ENCODE measurements around the gene USP13.

Gene USP13

GRCh38 chr3:179788996-179789395 lies 136.2 kb downstream of the USP13 start:
- ATAC-seq (ENCODE audit: low read depth) (no peak), DNase-seq (ENCODE audit: low spot score) (no peak)
- Histone ChIP-seq H3K4me3 (ENCODE audit: severe bottlenecking) (no peak overlapping the region), H3K27ac (ENCODE audit: poor library complexity, severe bottlenecking) (no peak overlapping the region), H3K9me3 (ENCODE audit: severe bottlenecking) (no peaks in the 10 kb centered on the region), H3K4me1 (ENCODE audit: insufficient read depth, poor library complexity, severe bottlenecking) (no peaks in the 10 kb centered on the region), H3K36me3 (ENCODE audit: low read depth) (no peaks in the 10 kb centered on the region), H3K27me3 (ENCODE audit: insufficient read depth, poor library complexity, severe bottlenecking) (no peaks in the 10 kb centered on the region)
- no peak for TF ChIP-seq CTCF (IDR thresholded peaks at IDR 0.05; ENCODE audit: poor library complexity, severe bottlenecking)

- Histone ChIP-seq H3K27ac (ENCODE audit: poor library complexity, severe bottlenecking) (no peak overlapping the region), H3K27me3 (ENCODE audit: insufficient read depth, poor library complexity, severe bottlenecking) (no peaks in the 10 kb centered on the region), H3K4me3 (ENCODE audit: severe bottlenecking) (no peak overlapping the region), H3K36me3 (ENCODE audit: low read depth) (no peaks in the 10 kb centered on the region), H3K4me1 (ENCODE audit: insufficient read depth, poor library complexity, severe bottlenecking) (no peaks in the 10 kb centered on the region), H3K9me3 (ENCODE audit: severe bottlenecking) (no peaks in the 10 kb centered on the region)
- ATAC-seq (ENCODE audit: low read depth) (no peak), DNase-seq (ENCODE audit: low spot score) (no peak)
- TF ChIP-seq CTCF (IDR thresholded peaks at IDR 0.05; ENCODE audit: poor library complexity, severe bottlenecking): no peak
Measured at GRCh38 chr3:179791793-179792192, 139.0 kb downstream of the USP13 start.

- no peaks in the 10 kb centered on the region for H3K9me3 ChIP-seq (ENCODE audit: severe bottlenecking)
- TF ChIP-seq CTCF (IDR thresholded peaks at IDR 0.05; ENCODE audit: poor library complexity, severe bottlenecking): no peak
- no peak for ATAC-seq (ENCODE audit: low read depth)
- no peaks in the 10 kb centered on the region for H3K27me3 ChIP-seq (ENCODE audit: insufficient read depth, poor library complexity, severe bottlenecking)
- no peaks in the 10 kb centered on the region for H3K4me1 ChIP-seq (ENCODE audit: insufficient read depth, poor library complexity, severe bottlenecking)
- DNase-seq (ENCODE audit: low spot score): no peak
- no peak overlapping the region for H3K27ac ChIP-seq (ENCODE audit: poor library complexity, severe bottlenecking)
- no peak overlapping the region for H3K4me3 ChIP-seq (ENCODE audit: severe bottlenecking)
- H3K36me3 ChIP-seq (ENCODE audit: low read depth): no peaks in the 10 kb centered on the region
Measured at GRCh38 chr3:179794355-179794754, 141.5 kb downstream of the USP13 start.

GRCh38 chr3:179796421-179796820 lies 143.6 kb downstream of the USP13 start:
- Histone ChIP-seq H3K36me3 (ENCODE audit: low read depth) (no peaks in the 10 kb centered on the region), H3K27ac (ENCODE audit: poor library complexity, severe bottlenecking) (no peak overlapping the region), H3K4me3 (ENCODE audit: severe bottlenecking) (no peak overlapping the region), H3K9me3 (ENCODE audit: severe bottlenecking) (no peaks in the 10 kb centered on the region), H3K27me3 (ENCODE audit: insufficient read depth, poor library complexity, severe bottlenecking) (no peaks in the 10 kb centered on the region), H3K4me1 (ENCODE audit: insufficient read depth, poor library complexity, severe bottlenecking) (peaks cover 4% of the 10 kb centered on the region)
- DNase-seq (ENCODE audit: low spot score) (no peak), ATAC-seq (ENCODE audit: low read depth) (no peak)
- TF ChIP-seq CTCF (IDR thresholded peaks at IDR 0.05; ENCODE audit: poor library complexity, severe bottlenecking): no peak

- DNase-seq (ENCODE audit: low spot score) (no peak), ATAC-seq (ENCODE audit: low read depth) (no peak)
- no peaks in the 10 kb centered on the region for H3K36me3 ChIP-seq (ENCODE audit: low read depth)
- H3K4me3 ChIP-seq (ENCODE audit: severe bottlenecking): no peak overlapping the region
- no peak for TF ChIP-seq CTCF (IDR thresholded peaks at IDR 0.05; ENCODE audit: poor library complexity, severe bottlenecking)
- H3K4me1 ChIP-seq (ENCODE audit: insufficient read depth, poor library complexity, severe bottlenecking): peaks cover 9% of the 10 kb centered on the region
- H3K9me3 ChIP-seq (ENCODE audit: severe bottlenecking): no peaks in the 10 kb centered on the region
- no peak overlapping the region for H3K27ac ChIP-seq (ENCODE audit: poor library complexity, severe bottlenecking)
- H3K27me3 ChIP-seq (ENCODE audit: insufficient read depth, poor library complexity, severe bottlenecking): no peaks in the 10 kb centered on the region
Measured at GRCh38 chr3:179797192-179797591, 144.4 kb downstream of the USP13 start.
